Measurements from ENCODE around the gene SPRR2B. TPM values are rescaled to one million over a fixed set of nuclear protein-coding genes. Genes with fewer than 3 reads are reported as not detected.
"Not testable (repeated sequence)": the region's sequence is repeated elsewhere in the genome, so short reads cannot be mapped to it uniquely, and the experiment has no call there.

The SPRR2B gene
- total RNA-seq, 1 donor from 2014 or later, result not detected

GRCh38 chr1:153030895-153031294 is 40.5 kb downstream of the SPRR2B start, which contains the start of gene SPRR1B:
Gene SPRR1B, plus strand, starts transcription at chr1:153031203. Its CDS starts 1,143 bp downstream, at chr1:153032346.
- Histone ChIP-seq H3K27me3 (ENCODE audit: control insufficient read depth, insufficient read depth, low read length) (no peaks in the 10 kb centered on the region), H3K4me3 (ENCODE audit: low read depth, low read length) (peak within 1 kb of the TSS; percentile 39), H3K36me3 (ENCODE audit: control insufficient read depth, insufficient read depth, low read length) (no peaks in the 10 kb centered on the region)
- no peak for TF ChIP-seq CTCF (IDR thresholded peaks at IDR 0.05; ENCODE audit: insufficient read depth, low read length, severe bottlenecking)
- peak; percentile 93 for FAIRE-seq
- peak; percentile 95 for DNase-seq (ENCODE audit: low read depth)

- Histone ChIP-seq H3K4me3 (ENCODE audit: low read depth, low read length) (no peak overlapping the region), H3K27me3 (ENCODE audit: control insufficient read depth, insufficient read depth, low read length) (no peaks in the 10 kb centered on the region), H3K36me3 (ENCODE audit: control insufficient read depth, insufficient read depth, low read length) (no peaks in the 10 kb centered on the region)
- no peak for TF ChIP-seq CTCF (IDR thresholded peaks at IDR 0.05; ENCODE audit: insufficient read depth, low read length, severe bottlenecking)
- FAIRE-seq (no peak), DNase-seq (ENCODE audit: low read depth) (no peak)
Observed at GRCh38 chr1:153028766-153029165, 42.6 kb downstream of the SPRR2B start.

- no peak for FAIRE-seq
- H3K4me3 ChIP-seq (ENCODE audit: low read depth, low read length), result no peak overlapping the region
- TF ChIP-seq CTCF (IDR thresholded peaks at IDR 0.05; ENCODE audit: insufficient read depth, low read length, severe bottlenecking), result no peak
- H3K36me3 ChIP-seq (ENCODE audit: control insufficient read depth, insufficient read depth, low read length), result no peaks in the 10 kb centered on the region
- H3K27me3 ChIP-seq (ENCODE audit: control insufficient read depth, insufficient read depth, low read length), result no peaks in the 10 kb centered on the region
- DNase-seq (ENCODE audit: low read depth), result peak; percentile 70
Observed at GRCh38 chr1:153025797-153026196, 45.6 kb downstream of the SPRR2B start.

- Histone ChIP-seq H3K36me3 (ENCODE audit: control insufficient read depth, insufficient read depth, low read length) (no peaks in the 10 kb centered on the region), H3K4me3 (ENCODE audit: low read depth, low read length) (no peak overlapping the region), H3K27me3 (ENCODE audit: control insufficient read depth, insufficient read depth, low read length) (no peaks in the 10 kb centered on the region)
- FAIRE-seq (peak; percentile 43), DNase-seq (ENCODE audit: low read depth) (peak; percentile 40)
- no peak for TF ChIP-seq CTCF (IDR thresholded peaks at IDR 0.05; ENCODE audit: insufficient read depth, low read length, severe bottlenecking)
Observed at GRCh38 chr1:153024413-153024812, 47.0 kb downstream of the SPRR2B start.

- FAIRE-seq, result no peak
- Histone ChIP-seq H3K4me3 (ENCODE audit: low read depth, low read length) (no peak overlapping the region), H3K27me3 (ENCODE audit: control insufficient read depth, insufficient read depth, low read length) (peaks cover 3% of the 10 kb centered on the region), H3K36me3 (ENCODE audit: control insufficient read depth, insufficient read depth, low read length) (no peaks in the 10 kb centered on the region)
- no peak for DNase-seq (ENCODE audit: low read depth)
- TF ChIP-seq CTCF (IDR thresholded peaks at IDR 0.05; ENCODE audit: insufficient read depth, low read length, severe bottlenecking), result no peak
Observed at GRCh38 chr1:153023109-153023508, 48.3 kb downstream of the SPRR2B start.

- not testable (repeated sequence) for H3K36me3 ChIP-seq (ENCODE audit: control insufficient read depth, insufficient read depth, low read length); FAIRE-seq; H3K27me3 ChIP-seq (ENCODE audit: control insufficient read depth, insufficient read depth, low read length); DNase-seq (ENCODE audit: low read depth); H3K4me3 ChIP-seq (ENCODE audit: low read depth, low read length)
Observed at GRCh38 chr1:153022340-153022739, 49.1 kb downstream of the SPRR2B start.

GRCh38 chr1:153021829-153022228 is 49.6 kb downstream of the SPRR2B start:
- not testable (repeated sequence) for DNase-seq (ENCODE audit: low read depth); H3K36me3 ChIP-seq (ENCODE audit: control insufficient read depth, insufficient read depth, low read length); H3K4me3 ChIP-seq (ENCODE audit: low read depth, low read length); H3K27me3 ChIP-seq (ENCODE audit: control insufficient read depth, insufficient read depth, low read length); FAIRE-seq
